ENCODE measurements around the gene EPHB4.
"Not testable (repeated sequence)": the region's sequence is repeated elsewhere in the genome, so short reads cannot be mapped to it uniquely, and the experiment has no call there.

Gene EPHB4

DNA sequence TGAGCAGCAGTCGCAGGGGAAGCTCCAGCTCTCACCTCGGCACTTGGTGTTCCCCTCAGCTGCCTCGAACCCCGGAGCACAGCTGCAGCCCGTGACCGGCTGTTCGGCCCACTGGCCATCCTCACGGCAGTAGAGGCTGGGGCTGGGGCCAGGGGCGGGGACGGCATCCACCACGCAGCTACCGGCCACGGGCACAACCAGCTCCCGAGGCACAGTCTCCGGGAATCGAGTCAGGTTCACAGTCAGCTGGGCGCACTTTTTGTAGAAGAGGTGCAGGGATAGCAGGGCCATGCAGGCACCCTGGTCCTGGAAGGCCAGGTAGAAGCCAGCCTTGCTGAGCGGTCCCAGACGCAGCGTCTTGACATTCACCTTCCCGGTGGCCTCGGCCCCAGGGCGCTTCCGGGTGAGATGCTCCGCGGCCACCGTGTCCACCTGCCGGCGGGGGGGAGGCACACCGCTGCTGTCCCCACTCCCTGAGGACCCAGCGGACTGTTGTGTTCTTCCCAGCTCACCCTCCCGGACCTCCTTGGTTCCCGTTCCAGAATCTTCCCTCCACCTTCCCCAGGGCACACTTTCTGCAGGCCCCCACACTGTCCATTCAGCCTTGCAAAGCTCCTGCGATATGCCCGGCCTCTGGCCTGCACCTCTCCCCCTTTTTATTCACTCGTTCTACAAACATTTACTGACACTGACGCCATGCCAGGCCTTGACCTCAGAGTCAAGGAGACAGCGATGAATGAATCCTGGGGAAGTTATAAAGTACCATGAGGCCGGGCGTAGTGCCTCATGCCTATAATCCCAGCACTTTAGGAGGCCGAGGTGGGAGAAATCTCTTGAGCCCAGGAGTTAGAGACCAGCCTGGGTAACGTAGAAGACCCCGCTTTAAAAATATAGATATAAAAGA lies 4.8 kb downstream of the EPHB4 start:
- ATAC-seq (replicated peaks) (no peak), DNase-seq (no peak)
- Mint-ChIP-seq H3K36me3 (ENCODE audit: insufficient read depth) (no peaks in the 10 kb centered on the region), H3K4me1 (ENCODE audit: low read depth in 2 of 2) (peaks cover 10 to 12% of the 10 kb centered on the region in 2 donors), H3K27me3 (peaks cover 44 to 48% of the 10 kb centered on the region in 2 donors), H3K9me3 (no peaks in the 10 kb centered on the region), H3K27ac (no peak overlapping the region), H3K4me3 (no peak overlapping the region)

GRCh38 chr7:100819586-100819985 lies 7.7 kb downstream of the EPHB4 start:
- Mint-ChIP-seq H3K36me3 (ENCODE audit: insufficient read depth) (no peaks in the 10 kb centered on the region), H3K27ac (no peak overlapping the region), H3K4me3 (no peak overlapping the region), H3K9me3 (no peaks in the 10 kb centered on the region), H3K27me3 (peaks cover 22 to 24% of the 10 kb centered on the region in 2 donors), H3K4me1 (ENCODE audit: low read depth in 2 of 2) (no peaks in the 10 kb centered on the region)
- ATAC-seq (replicated peaks) (no peak), DNase-seq (no peak)

DNA sequence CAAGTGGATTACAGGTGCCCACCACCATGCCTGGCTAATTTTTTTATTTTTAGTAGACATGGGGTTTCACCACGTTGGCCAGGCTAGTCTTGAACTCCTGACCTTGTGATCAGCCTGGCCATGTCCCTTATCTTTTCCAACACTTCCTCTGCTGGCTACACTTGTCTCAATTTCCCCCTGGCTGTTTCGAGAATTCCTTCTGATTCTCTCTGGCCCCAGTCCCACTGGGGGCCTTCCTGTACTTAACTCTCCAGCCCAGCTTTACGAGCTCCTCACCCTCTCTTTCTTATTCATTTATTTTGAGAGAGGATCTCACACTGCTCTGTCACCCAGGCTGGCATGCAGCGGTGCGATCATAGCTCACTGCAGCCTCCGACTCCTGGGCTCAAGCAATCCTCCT lies 8.5 kb downstream of the EPHB4 start:
- Mint-ChIP-seq H3K27ac (no peak overlapping the region), H3K4me3 (no peak overlapping the region)

GRCh38 chr7:100818366-100818765 lies 9.0 kb downstream of the EPHB4 start:
- ATAC-seq (replicated peaks) (no peak), DNase-seq (no peak)
- Mint-ChIP-seq H3K27me3 (peaks cover 9 to 12% of the 10 kb centered on the region in 2 donors), H3K36me3 (ENCODE audit: insufficient read depth) (no peaks in the 10 kb centered on the region), H3K4me3 (no peak overlapping the region), H3K4me1 (ENCODE audit: low read depth in 2 of 2) (no peaks in the 10 kb centered on the region), H3K27ac (no peak overlapping the region), H3K9me3 (no peaks in the 10 kb centered on the region)

More for the DNA sequence above, 8.5 kb downstream of the EPHB4 start:
- Mint-ChIP-seq H3K36me3 (ENCODE audit: insufficient read depth) (no peaks in the 10 kb centered on the region), H3K9me3 (no peaks in the 10 kb centered on the region), H3K4me1 (ENCODE audit: low read depth in 2 of 2) (no peaks in the 10 kb centered on the region), H3K27me3 (peaks cover 14 to 16% of the 10 kb centered on the region in 2 donors)
- DNase-seq (no peak), ATAC-seq (replicated peaks) (no peak)

GRCh38 chr7:100817097-100817496 lies 10.2 kb downstream of the EPHB4 start:
- no peaks in the 10 kb centered on the region for H3K36me3 Mint-ChIP-seq (ENCODE audit: insufficient read depth)
- DNase-seq = no peak
- no peaks in the 10 kb centered on the region for H3K9me3 Mint-ChIP-seq
- no peak overlapping the region for H3K4me3 Mint-ChIP-seq
- no peaks in the 10 kb centered on the region for H3K4me1 Mint-ChIP-seq (ENCODE audit: low read depth in 2 of 2)
- H3K27me3 Mint-ChIP-seq = no peaks in the 10 kb centered on the region
- no peak overlapping the region for H3K27ac Mint-ChIP-seq
- ATAC-seq (replicated peaks) = no peak

GRCh38 chr7:100816515-100816914 lies 10.8 kb downstream of the EPHB4 start:
- not testable (repeated sequence) for H3K9me3 Mint-ChIP-seq; H3K36me3 Mint-ChIP-seq (ENCODE audit: insufficient read depth); H3K4me3 Mint-ChIP-seq; DNase-seq; H3K27me3 Mint-ChIP-seq; ATAC-seq (replicated peaks); H3K27ac Mint-ChIP-seq; H3K4me1 Mint-ChIP-seq (ENCODE audit: low read depth in 2 of 2)

DNA sequence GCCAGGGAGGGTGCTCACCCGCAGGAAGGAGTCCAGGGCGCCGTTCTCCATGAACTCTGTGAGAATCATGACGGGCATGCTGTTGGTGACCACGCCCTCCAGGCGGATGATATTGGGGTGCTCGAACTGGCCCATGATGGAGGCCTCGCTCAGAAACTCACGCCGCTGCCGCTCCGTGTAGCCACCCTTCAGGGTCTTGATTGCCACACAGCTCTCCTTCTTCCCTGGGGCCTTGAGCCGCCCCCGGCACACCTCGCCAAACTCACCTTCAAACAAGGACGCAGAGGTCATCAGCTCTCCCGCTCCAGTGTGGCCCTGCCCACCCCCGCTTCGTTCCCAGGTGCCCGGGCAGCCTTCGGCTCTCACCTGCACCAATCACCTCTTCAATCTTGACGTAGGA lies 14.6 kb downstream of the EPHB4 start:
- Mint-ChIP-seq H3K9me3 (no peaks in the 10 kb centered on the region), H3K36me3 (ENCODE audit: insufficient read depth) (no peaks in the 10 kb centered on the region), H3K4me3 (no peak overlapping the region), H3K27ac (no peak overlapping the region), H3K4me1 (ENCODE audit: low read depth in 2 of 2) (no peaks in the 10 kb centered on the region), H3K27me3 (peaks cover 0 to 5% of the 10 kb centered on the region in 2 donors)
- ATAC-seq (replicated peaks) (no peak), DNase-seq (no peak)

DNA sequence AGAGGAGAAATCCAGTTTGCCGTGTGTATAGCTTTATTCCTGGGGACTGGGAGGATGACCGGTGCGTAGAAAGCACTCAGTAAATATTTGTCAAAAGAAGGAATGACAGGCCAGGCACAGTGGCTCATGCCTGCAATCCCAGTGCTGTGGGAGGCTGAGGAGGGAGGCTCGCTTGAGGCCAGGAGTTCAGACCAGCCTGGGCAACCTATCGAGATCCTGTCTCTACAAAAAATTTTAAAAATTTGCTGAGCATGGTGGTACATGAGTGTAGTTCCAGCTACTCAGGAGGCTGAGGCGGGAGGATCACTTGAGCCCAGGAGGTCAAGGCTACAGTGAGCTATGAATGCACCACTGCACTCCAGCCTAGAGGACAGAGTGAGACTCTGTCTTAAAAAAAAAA lies 15.8 kb downstream of the EPHB4 start:
- peaks cover 0 to 6% of the 10 kb centered on the region in 2 donors for H3K27me3 Mint-ChIP-seq
- H3K27ac Mint-ChIP-seq = no peak overlapping the region
- H3K36me3 Mint-ChIP-seq (ENCODE audit: insufficient read depth) = no peaks in the 10 kb centered on the region

DNA sequence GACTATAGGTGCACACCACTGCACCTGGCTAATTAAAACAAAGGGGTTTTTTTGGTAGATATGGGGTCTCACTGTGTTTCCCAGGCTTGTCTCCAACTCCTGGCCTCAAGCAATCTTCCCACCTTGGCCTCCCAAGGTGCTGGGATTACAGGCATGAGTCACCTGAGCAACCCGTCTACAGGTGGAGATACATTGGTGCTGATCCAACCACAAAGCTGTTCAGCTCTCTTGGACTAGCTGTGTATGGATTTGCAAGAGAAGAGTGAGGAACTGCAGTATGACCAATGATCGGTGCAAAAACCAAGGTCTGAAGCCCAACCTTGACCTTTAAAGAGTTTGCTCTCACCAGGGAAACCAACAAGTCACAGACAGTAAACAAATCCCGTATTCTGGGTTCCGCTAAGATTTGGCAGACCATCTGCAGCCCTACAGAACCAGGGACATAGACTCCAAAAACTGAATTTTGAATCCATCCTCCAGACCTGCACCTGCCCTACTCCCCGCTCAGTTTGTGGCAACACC lies 18.9 kb downstream of the EPHB4 start:
- Mint-ChIP-seq H3K27me3 (peaks cover 0 to 6% of the 10 kb centered on the region in 2 donors), H3K4me3 (no peak overlapping the region), H3K9me3 (no peaks in the 10 kb centered on the region), H3K4me1 (ENCODE audit: low read depth in 2 of 2) (peaks cover 0 to 3% of the 10 kb centered on the region in 2 donors), H3K27ac (no peak overlapping the region), H3K36me3 (ENCODE audit: insufficient read depth) (no peaks in the 10 kb centered on the region)
- DNase-seq (no peak), ATAC-seq (replicated peaks) (no peak)

More for the DNA sequence above, 15.8 kb downstream of the EPHB4 start:
- no peaks in the 10 kb centered on the region for H3K4me1 Mint-ChIP-seq (ENCODE audit: low read depth in 2 of 2)
- H3K9me3 Mint-ChIP-seq = no peaks in the 10 kb centered on the region
- DNase-seq = no peak
- no peak for ATAC-seq (replicated peaks)
- no peak overlapping the region for H3K4me3 Mint-ChIP-seq

DNA sequence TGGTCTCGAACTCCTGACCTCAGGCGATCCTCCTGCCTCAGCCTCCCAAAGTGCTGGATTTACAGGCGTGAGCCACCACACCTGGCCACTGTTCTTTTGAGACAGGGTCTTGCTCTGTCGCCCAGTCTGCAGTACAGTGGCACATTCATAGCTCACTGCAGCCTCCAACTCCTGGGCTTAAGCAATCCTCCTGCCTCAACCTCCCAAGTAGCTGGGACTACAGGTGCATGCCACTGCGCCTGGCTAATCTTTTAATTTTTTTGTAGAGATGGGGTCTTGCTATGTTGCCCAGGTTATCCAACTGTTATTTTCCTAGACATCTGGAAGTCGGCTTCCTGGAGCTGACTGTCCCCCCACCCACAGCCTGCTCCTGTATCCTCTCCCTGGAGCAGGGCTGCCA lies 20.4 kb downstream of the EPHB4 start:
- not testable (repeated sequence) for DNase-seq; H3K27me3 Mint-ChIP-seq; H3K4me3 Mint-ChIP-seq; H3K4me1 Mint-ChIP-seq (ENCODE audit: low read depth in 2 of 2); ATAC-seq (replicated peaks); H3K36me3 Mint-ChIP-seq (ENCODE audit: insufficient read depth); H3K9me3 Mint-ChIP-seq
- peak overlapping the region in 1 of 2 donors; percentile 80 for H3K27ac Mint-ChIP-seq

- Mint-ChIP-seq H3K36me3 (ENCODE audit: insufficient read depth) (no peaks in the 10 kb centered on the region), H3K27ac (peak overlapping the region in 1 of 2 donors; percentile 80), H3K9me3 (no peaks in the 10 kb centered on the region), H3K4me3 (no peak overlapping the region), H3K4me1 (ENCODE audit: low read depth in 2 of 2) (peaks cover 0 to 3% of the 10 kb centered on the region in 2 donors), H3K27me3 (peaks cover 2 to 7% of the 10 kb centered on the region in 2 donors)
- DNase-seq = no peak
- no peak for ATAC-seq (replicated peaks)
Observed at GRCh38 chr7:100806276-100806675, 21.0 kb downstream of the EPHB4 start.

- DNase-seq = no peak
- ATAC-seq (replicated peaks) = no peak
- H3K27ac Mint-ChIP-seq = no peak overlapping the region
- peaks cover 13 to 15% of the 10 kb centered on the region in 2 donors for H3K27me3 Mint-ChIP-seq
- H3K36me3 Mint-ChIP-seq (ENCODE audit: insufficient read depth) = no peaks in the 10 kb centered on the region
- no peaks in the 10 kb centered on the region for H3K9me3 Mint-ChIP-seq
- H3K4me3 Mint-ChIP-seq = no peak overlapping the region
- H3K4me1 Mint-ChIP-seq (ENCODE audit: low read depth in 2 of 2) = peaks cover 0 to 3% of the 10 kb centered on the region in 2 donors
Observed at GRCh38 chr7:100804681-100805431, 22.5 kb downstream of the EPHB4 start.

DNA sequence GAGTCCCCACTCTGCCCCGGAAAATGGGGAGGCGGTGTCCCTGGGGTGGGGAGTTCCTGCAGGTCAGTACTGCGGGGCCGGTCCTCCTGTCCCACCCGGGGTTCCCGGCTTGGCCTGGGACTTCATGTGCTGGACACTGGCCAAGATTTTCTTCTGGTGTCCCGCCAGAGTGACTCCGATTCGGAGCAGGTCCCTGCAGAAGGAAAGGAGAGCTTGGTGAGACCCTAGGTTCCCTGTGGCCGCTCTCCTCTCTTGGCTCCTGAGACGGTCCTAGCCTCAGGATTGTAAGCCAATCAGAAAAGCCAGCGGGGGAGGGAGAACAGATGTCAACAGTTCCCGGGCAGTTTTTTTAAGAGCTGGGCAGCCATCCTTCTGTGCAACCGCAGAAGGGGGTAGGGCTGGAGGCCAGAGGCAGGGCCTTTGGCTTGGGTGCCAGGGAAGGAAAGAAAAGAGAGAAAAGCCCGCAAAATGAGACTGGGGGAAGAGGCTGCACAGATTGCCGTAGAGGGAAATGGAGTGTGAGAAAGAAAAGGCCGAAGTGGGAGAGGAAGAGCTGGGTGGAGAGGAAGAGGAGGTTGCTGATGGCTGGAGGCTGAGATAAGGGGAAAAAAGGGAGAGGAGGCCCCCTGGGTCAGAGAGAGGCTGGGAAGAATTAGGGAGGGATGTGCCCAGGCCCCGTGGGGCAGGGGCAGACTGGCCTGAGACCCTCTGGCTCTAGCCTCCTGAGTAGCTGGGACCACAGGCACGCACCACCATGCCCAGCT lies 23.7 kb downstream of the EPHB4 start:
- H3K4me3 Mint-ChIP-seq = peak overlapping the region in 1 of 2 donors; percentile 26
- no peaks in the 10 kb centered on the region for H3K36me3 Mint-ChIP-seq (ENCODE audit: insufficient read depth)
- H3K9me3 Mint-ChIP-seq = no peaks in the 10 kb centered on the region
- ATAC-seq (replicated peaks) (peak; percentile 86), DNase-seq (peak in 2 of 3 experiments; percentile 16)
- H3K27me3 Mint-ChIP-seq = peaks cover 25 to 26% of the 10 kb centered on the region in 2 donors
- no peak overlapping the region for H3K27ac Mint-ChIP-seq
- peaks cover 0 to 6% of the 10 kb centered on the region in 2 donors for H3K4me1 Mint-ChIP-seq (ENCODE audit: low read depth in 2 of 2)
